ENCODE results near the gene KCNQ1OT1.
"Not testable (repeated sequence)": the region's sequence is repeated elsewhere in the genome, so short reads cannot be mapped to it uniquely, and the experiment has no call there.

Gene KCNQ1OT1

DNA sequence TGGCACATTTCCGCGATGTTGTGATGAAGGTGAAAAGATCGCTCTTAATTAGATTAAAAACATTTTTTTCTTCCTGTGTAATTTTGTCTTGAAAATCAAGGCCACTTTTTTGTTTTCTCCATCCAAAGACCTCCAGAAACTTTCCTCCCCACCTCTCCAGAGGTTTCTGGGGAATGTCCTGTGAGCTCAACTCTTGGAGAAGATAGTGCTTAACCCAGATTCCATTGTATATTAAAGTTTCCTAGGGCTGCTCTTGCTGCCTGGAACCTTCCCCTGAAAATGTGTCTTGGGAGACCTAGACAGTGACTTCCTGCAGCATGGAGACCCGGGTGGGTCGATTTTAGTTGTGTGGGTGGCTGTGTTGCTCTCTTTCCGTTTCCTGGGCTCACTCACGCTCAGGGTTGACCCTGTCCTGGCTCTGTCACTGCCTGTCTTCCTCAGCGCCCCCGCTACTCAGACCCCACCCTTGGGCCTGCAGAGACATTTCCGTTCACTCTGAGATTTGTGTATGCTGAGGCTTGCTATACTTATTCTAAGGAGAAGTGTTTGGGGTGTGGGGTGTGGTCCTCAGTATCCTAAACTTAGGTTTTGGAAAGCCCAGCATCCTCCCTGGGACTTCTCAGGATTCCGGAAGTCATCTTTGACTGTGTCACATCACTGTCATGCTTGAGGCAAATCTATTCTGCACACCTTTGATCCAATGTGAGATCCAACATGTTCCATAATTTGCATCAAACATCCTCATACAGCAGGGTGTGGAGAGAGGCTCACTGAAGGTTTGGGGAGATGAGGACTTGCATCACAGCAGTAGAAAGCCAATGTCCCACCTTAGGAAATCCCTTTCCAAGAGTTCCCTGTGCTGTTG, 47.2 kb downstream of the KCNQ1OT1 start:
- TF ChIP-seq POLR2A (IDR thresholded peaks at IDR 0.05; ENCODE audit: low read length): no peak
- no peak for TF ChIP-seq GATA1 (IDR thresholded peaks at IDR 0.05; ENCODE audit: low read depth, low read length)

GRCh38 chr11:2651826-2652271, 47.9 kb downstream of the KCNQ1OT1 start:
- no peak for DNase-seq
- no peak for TF ChIP-seq GATA1 (IDR thresholded peaks at IDR 0.05; ENCODE audit: low read depth, low read length)
- no peak for TF ChIP-seq POLR2A (IDR thresholded peaks at IDR 0.05; ENCODE audit: low read length)

More for the DNA sequence above, 47.2 kb downstream of the KCNQ1OT1 start:
- no peak for DNase-seq

- TF ChIP-seq POLR2A (IDR thresholded peaks at IDR 0.05; ENCODE audit: low read length) (no peak), GATA1 (IDR thresholded peaks at IDR 0.05; ENCODE audit: low read depth, low read length) (no peak)
- no peak for DNase-seq
Measured at GRCh38 chr11:2651054-2651617, 48.7 kb downstream of the KCNQ1OT1 start.

- DNase-seq: no peak
- TF ChIP-seq GATA1 (IDR thresholded peaks at IDR 0.05; ENCODE audit: low read depth, low read length): no peak
- no peak for TF ChIP-seq POLR2A (IDR thresholded peaks at IDR 0.05; ENCODE audit: low read length)
Measured at GRCh38 chr11:2650343-2650867, 49.4 kb downstream of the KCNQ1OT1 start.

DNA sequence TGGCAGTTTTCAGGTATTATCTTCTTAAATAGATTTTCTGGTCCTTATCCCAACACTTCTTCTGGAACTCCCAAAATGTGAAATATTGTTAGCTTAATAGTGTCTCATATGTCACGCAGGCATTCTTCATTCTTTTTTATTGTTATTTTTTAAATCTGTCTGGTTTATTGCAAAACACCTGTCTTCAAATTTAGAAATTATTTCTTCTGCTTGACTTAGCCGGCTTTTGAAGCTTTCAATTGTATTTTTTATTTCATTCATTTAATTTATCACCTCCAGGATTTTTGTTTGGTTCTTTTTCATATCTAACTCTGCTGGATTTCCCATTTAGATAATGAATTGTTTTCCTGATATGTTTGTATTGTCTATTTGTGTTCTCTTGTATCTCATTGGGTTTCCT, 49.9 kb downstream of the KCNQ1OT1 start:
- TF ChIP-seq POLR2A (IDR thresholded peaks at IDR 0.05; ENCODE audit: low read length): no peak
- no peak for TF ChIP-seq GATA1 (IDR thresholded peaks at IDR 0.05; ENCODE audit: low read depth, low read length)
- DNase-seq: no peak

DNA sequence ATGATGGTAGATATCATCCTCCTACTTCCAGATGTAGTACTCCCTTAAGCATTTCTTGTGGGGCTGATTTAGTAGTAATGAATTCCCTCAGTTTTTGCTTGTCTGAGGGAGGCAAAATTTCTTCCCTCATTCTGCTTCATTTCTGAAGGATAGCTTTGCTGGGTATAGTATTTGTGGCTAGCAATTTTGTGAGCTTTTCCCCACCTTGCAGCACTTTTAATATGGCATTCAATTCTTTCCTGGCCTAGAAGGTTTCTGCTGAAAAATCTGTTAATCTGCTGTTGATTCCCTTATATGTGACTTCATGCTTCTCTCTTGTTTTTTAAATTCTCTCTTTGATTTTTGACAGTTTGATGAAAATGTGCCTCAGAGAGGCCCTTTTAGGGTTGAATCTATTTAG, 50.4 kb downstream of the KCNQ1OT1 start:
- DNase-seq: no peak
- TF ChIP-seq GATA1 (IDR thresholded peaks at IDR 0.05; ENCODE audit: low read depth, low read length): no peak
- TF ChIP-seq POLR2A (IDR thresholded peaks at IDR 0.05; ENCODE audit: low read length): no peak

DNA sequence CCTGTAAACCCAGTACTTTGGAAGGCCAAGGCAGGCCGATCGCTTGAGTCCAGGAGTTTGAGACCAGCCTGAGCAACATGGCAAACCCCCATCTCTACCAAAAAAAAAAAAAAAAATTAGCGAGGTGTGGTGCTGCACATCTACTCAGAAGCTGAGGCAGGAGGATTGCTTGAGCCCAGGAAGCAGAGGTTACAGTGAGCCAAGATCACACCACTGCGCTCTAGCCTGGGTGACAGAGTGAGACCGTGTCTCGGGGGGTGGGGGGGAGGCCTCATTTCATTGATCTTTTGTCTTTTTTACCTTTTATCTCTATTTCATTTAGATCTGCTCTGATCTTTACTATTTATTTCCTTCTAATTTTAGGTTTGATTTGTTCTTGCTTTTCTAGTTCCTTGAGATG, 51.8 kb downstream of the KCNQ1OT1 start:
- TF ChIP-seq POLR2A (IDR thresholded peaks at IDR 0.05; ENCODE audit: low read length) (no peak), GATA1 (IDR thresholded peaks at IDR 0.05; ENCODE audit: low read depth, low read length) (no peak)
- no peak for DNase-seq

GRCh38 chr11:2647167-2647566, 52.6 kb downstream of the KCNQ1OT1 start:
- no peak for DNase-seq
- TF ChIP-seq GATA1 (IDR thresholded peaks at IDR 0.05; ENCODE audit: low read depth, low read length) (no peak), POLR2A (IDR thresholded peaks at IDR 0.05; ENCODE audit: low read length) (no peak)

- no peak for TF ChIP-seq POLR2A (IDR thresholded peaks at IDR 0.05; ENCODE audit: low read length)
- TF ChIP-seq GATA1 (IDR thresholded peaks at IDR 0.05; ENCODE audit: low read depth, low read length): no peak
- no peak for DNase-seq
Measured at GRCh38 chr11:2645779-2646118, 54.0 kb downstream of the KCNQ1OT1 start.

- no peak for TF ChIP-seq POLR2A (IDR thresholded peaks at IDR 0.05; ENCODE audit: low read length)
- no peak for TF ChIP-seq GATA1 (IDR thresholded peaks at IDR 0.05; ENCODE audit: low read depth, low read length)
- DNase-seq: no peak
Measured at GRCh38 chr11:2644844-2645778, 54.7 kb downstream of the KCNQ1OT1 start.

DNA sequence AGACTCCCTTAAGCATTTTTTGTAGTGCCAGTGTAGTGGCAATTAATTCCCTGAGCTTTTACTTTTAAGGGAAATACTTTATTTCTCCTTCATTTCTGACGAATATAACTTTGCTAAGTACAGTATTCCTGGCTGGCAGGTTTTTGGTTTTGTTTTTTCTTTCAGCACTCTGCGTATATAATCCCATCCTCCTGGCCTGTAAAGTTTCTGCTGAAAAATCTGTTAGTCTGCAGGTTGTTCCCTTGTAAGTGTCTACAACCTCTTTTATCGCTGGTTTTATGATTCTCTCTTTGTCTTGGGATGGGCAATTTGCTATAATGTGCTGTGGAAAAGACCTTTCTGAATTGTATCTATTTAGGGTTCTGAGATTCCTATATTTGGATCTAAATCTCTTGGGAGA, 56.0 kb downstream of the KCNQ1OT1 start:
- DNase-seq: no peak
- no peak for TF ChIP-seq POLR2A (IDR thresholded peaks at IDR 0.05; ENCODE audit: low read length)
- TF ChIP-seq GATA1 (IDR thresholded peaks at IDR 0.05; ENCODE audit: low read depth, low read length): no peak

- no peak for DNase-seq
- TF ChIP-seq POLR2A (IDR thresholded peaks at IDR 0.05; ENCODE audit: low read length) (no peak), GATA1 (IDR thresholded peaks at IDR 0.05; ENCODE audit: low read depth, low read length) (no peak)
Measured at GRCh38 chr11:2641623-2642022, 58.2 kb downstream of the KCNQ1OT1 start.

DNA sequence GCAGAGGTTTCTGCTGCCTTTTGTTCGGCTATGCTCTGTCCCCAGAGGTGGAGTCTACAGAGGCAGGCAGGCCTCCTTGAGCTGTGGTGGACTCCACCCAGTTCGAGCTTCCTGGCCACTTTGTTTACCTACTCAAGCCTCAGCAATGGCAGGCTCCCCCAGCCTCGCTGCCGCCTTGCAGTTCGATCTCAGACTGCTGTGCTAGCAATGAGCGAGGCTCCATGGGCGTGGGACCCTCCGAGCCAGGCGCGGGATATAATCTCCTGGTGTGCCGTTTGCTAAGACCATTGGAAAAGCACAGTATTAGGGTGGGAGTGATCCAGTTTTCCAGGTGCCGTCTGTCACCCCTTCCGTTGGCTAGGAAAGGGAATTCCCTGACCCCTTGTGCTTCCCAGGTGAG, 60.0 kb downstream of the KCNQ1OT1 start:
- not testable (repeated sequence) for DNase-seq

DNA sequence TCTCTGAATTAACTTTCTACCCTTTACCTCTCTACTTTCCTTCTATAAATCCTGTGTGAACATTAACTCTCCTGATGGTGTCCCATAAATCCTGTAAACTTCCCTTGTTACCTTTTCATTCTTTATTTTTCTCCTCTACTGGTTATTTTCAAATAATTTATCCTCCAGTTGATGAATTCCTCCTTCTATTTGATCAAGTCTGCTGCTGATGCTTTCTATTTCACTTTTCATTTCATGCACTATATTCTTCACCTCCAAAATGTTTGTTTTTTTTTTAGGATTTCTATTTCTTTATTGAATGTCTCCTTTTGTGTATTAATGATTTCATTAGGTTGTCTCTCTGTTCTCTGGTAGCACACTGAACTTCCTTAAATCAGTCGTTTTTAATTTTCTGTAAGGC, 68.6 kb downstream of the KCNQ1OT1 start:
- TF ChIP-seq GATA1 (IDR thresholded peaks at IDR 0.05; ENCODE audit: low read depth, low read length) (no peak), POLR2A (IDR thresholded peaks at IDR 0.05; ENCODE audit: low read length) (no peak)
- no peak for DNase-seq

All from erythroblast (primary cell).